GM06990 (cell line): ENCODE results near the gene PRLH.

Source experiments
- DNase-seq: peaks from one replicate; pipeline ENCODE4 v3.0.0-alpha.2; 2011; ENCODE audit not compliant: insufficient read length; ENCODE audit errors: extremely low read depth
- H3K27me3 ChIP-seq: replicated peaks from 2 replicates; pipeline ENCODE4 v1.6.0; 2011; ENCODE audit warnings: low read length; ENCODE audit not compliant: control insufficient read depth, insufficient read depth
- H3K36me3 ChIP-seq: 2 replicates; pipeline ENCODE4 v1.5.1; 2011; ENCODE audit warnings: low read length; ENCODE audit not compliant: control insufficient read depth, insufficient read depth
- H3K4me3 ChIP-seq: replicated peaks from 2 replicates; pipeline ENCODE4 v1.5.1; 2011; ENCODE audit warnings: low read depth, mild to moderate bottlenecking, control low read depth, low read length
- TF ChIP-seq, protein P1 (sequence below): IDR thresholded peaks from 2 replicates; pipeline ENCODE4 v1.5.1; 2011; ENCODE audit warnings: low read length, control low read depth, mild to moderate bottlenecking, inconsistent platforms; ENCODE audit not compliant: insufficient read depth, poor library complexity, severe bottlenecking

The PRLH gene

DNA sequence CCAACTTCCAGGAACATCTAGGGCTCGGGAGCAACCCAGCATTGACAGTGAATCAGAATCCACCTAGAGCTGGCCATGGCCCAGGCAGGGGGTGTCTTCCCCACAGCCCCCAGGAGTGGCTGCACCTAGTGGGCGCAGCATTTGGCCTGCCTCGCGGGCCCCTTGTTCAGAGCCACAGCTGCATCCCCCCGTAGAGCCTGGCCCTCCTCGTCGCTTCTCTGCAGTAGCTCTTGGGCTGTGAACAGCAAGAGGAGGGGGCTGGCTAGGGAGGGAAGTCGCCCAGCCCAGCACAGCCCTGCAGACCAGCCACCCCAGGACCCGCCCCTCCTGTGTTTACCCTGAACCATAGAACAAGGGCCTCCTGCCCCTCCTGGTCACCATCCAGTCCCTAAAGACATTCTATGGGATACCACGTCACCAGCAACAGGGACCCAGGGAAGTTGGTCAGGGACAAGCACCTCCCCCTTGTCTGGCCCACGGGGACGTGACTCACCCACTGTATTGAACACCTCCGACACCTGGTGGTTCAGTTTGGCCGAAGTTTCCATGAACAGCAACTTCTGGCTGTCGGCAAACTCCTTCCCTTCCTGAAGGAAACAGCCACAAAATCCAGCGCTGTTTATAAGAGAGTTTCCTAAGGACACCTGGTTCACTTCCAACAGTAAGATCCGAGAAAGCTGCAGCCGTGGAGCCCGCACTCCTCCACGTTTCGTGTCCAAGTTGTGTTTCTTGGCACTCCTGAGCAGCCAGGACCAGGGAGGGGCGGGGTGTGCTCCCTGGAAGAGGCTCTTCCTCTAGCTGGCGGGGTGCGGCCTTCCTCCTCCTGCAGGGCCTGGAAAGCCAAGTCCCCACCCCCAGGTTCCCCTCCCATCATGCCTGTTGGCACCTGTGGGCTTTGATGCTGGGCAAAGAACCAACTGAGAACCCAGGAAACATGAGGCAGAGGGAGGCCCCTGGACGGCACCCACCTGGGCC is 8.8 kb downstream of the PRLH start:
- Histone ChIP-seq H3K4me3 (no peak overlapping the region), H3K27me3 (no peaks in the 10 kb centered on the region; the same call in 1 of the 2 replicates), H3K36me3 (no peaks in the 10 kb centered on the region)
- TF ChIP-seq, protein P1, sequence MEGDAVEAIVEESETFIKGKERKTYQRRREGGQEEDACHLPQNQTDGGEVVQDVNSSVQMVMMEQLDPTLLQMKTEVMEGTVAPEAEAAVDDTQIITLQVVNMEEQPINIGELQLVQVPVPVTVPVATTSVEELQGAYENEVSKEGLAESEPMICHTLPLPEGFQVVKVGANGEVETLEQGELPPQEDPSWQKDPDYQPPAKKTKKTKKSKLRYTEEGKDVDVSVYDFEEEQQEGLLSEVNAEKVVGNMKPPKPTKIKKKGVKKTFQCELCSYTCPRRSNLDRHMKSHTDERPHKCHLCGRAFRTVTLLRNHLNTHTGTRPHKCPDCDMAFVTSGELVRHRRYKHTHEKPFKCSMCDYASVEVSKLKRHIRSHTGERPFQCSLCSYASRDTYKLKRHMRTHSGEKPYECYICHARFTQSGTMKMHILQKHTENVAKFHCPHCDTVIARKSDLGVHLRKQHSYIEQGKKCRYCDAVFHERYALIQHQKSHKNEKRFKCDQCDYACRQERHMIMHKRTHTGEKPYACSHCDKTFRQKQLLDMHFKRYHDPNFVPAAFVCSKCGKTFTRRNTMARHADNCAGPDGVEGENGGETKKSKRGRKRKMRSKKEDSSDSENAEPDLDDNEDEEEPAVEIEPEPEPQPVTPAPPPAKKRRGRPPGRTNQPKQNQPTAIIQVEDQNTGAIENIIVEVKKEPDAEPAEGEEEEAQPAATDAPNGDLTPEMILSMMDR, result no peak
- no peak for DNase-seq

DNA sequence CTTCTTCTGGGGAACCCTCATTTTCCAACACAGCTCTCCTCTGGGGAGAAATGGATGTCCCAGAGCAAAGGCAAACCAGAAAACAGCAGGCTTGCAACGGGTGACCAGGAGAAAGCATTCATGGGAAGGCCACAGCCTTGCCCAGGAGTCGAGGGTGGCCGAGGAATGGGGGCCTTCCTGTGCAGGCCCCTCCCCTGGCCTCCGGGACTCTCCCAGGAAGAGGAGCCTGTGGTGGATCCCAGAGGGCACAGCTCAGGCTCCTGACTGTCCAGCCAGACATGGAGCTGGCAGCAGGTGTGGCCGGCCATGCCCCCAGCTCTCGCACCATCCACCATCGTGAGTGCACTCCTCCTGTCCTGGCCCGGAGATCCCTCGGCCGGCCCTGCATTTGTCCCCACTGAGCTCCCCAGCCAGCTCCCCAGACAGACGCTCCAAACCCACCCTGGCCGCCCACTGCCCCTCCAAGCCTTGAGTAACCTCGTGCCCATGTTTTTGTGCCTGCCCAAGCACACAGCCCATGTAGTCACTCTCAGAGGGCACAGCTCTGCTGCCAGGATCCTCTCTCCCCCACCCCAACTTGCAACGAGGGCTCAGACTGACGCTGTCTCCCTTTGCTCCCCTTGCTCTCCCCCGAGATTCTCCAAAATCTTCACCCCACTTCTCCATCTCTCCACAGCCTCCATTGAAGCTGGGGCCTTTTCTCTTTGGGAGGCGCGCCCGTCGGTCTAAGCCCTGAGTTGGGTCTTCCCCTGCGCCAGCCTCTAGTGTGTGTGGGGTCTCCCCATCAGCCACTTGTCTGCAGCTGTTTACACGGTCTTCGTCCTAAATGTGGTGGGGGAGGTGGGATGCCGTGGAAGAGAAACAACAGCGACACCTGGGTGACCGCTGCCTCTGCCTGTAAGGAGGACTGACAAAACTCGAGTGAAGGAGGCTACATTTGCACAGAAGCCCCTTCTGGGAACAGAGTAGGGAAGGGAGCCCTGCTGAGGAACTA is 9.8 kb downstream of the PRLH start:
- no peaks in the 10 kb centered on the region for H3K36me3 ChIP-seq
- H3K27me3 ChIP-seq, result no peaks in the 10 kb centered on the region; the same call in 1 of the 2 replicates
- TF ChIP-seq, protein P1, result no peak
- H3K4me3 ChIP-seq, result no peak overlapping the region
- DNase-seq, result no peak

DNA sequence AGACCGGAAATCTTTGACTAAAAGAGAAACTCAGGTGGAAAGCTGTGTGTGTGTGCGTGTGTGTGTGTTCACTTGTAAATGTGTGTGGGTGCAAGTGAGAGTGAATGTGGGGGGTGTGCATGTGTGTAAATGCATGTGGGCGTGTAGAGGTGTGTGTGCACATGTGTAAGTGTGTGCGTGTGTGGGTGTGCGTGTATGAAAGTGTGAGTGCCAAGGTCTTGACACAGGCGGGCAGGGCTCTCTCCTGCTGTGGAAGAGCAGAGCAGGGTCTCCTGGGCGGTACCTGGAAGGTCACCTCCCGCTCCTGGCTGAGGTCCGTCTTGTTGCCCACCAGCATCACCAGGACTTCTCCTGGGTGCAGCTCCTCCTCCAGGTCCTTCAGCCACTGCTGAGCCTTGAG is 10.6 kb downstream of the PRLH start:
- H3K4me3 ChIP-seq, result no peak overlapping the region
- TF ChIP-seq, protein P1, result no peak
- DNase-seq, result no peak
- H3K27me3 ChIP-seq, result no peaks in the 10 kb centered on the region; the same call in 1 of the 2 replicates
- no peaks in the 10 kb centered on the region for H3K36me3 ChIP-seq

DNA sequence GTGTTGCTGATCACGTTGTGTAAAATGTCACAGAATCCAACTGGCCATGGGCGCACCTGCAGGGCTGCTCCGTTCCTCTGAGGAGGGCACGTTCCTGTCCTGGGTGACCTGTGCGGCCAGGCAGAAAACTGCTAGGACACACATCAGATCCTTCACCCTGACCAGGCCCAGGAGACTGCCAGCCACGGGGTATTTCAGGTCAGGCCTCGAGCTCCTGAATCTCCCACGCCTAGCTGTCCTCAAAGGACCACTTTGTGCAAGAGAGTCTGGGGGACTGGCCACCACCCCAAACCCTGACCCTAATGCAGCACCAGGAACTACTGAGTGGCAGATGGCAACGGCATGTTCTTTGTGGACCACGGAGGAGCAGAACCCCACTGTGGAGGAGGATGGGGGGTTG is 11.1 kb downstream of the PRLH start:
- TF ChIP-seq, protein P1, result no peak
- no peaks in the 10 kb centered on the region; the same call in 1 of the 2 replicates for H3K27me3 ChIP-seq

DNA sequence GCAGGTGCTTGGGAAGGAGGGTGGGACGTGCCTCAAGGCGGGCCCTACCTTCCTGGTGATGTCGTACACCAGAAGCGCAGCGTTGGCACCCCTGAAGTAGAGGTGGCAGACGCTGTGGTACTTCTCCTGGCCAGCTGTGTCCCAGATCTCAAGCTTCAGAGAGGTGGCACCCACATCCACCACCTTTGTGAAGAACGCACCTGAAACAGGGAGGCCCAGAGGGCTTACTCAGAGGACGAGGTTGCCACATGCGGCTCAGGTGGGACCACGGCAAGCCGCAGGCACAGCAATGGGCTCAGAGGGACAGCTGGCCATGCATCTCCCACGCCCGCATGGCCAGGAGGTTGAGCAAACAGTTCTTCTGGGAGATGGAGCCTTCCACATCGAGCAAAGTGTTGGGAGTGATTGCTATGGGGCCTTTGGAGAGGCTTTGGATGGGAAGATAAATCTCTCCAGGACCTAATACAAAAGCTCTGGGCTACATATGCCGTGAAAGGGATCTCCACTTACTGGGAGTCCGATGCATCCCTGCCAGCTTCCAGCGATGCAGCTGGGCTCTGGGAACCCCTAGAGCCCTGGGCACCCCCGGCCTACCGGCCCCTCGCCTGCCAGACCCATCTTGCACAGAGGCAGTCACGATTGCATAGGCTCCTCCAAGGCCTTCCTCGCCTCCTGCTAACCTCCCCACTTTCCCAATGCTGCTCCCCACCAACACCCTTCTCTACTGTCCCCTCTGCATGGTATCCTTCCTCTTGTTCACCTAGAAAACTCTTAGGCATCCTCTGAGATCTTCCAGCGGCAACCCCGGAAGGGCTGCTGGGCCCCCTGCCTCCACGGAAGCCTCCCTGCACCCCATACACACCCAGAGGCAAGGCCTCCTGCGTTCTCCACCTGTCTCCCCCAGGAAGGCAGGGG is 11.8 kb downstream of the PRLH start:
- no peak overlapping the region for H3K4me3 ChIP-seq
- no peaks in the 10 kb centered on the region; the same call in 1 of the 2 replicates for H3K27me3 ChIP-seq
- no peaks in the 10 kb centered on the region for H3K36me3 ChIP-seq
- DNase-seq, result no peak
- TF ChIP-seq, protein P1, result no peak

More for the DNA sequence above, 11.1 kb downstream of the PRLH start:
- Histone ChIP-seq H3K36me3 (no peaks in the 10 kb centered on the region), H3K4me3 (no peak overlapping the region)
- no peak for DNase-seq
